Fibroblast of skin of left quadriceps (primary cell): ENCODE results near the gene GABRR1.

Experiments used
- DNase-seq, 2 experiments: peaks; one replicate each; pipeline ENCODE4 v3.0.0-alpha.2; 2013; ENCODE audit warnings: low read depth in 2 of 2

GABRR1 gene

DNA sequence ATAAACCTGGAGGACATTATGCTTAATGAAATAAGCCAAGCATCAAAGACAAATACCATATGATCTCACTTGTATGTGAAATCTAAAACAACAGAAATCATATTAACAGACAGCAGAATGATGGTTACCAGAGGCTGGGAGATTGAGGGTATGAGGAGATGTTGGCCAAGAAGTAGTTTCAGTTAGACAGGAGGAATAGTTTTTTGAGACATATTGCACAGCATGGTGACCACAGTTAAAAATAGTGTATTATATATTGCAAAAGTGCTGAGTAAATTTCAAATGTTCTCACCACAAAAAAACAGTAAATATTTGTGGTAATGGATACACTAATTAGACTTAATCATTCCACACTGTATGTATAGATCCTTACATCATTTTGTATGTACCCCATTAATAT is 1.8 kb downstream of the GABRR1 start:
- no peak for DNase-seq

DNA sequence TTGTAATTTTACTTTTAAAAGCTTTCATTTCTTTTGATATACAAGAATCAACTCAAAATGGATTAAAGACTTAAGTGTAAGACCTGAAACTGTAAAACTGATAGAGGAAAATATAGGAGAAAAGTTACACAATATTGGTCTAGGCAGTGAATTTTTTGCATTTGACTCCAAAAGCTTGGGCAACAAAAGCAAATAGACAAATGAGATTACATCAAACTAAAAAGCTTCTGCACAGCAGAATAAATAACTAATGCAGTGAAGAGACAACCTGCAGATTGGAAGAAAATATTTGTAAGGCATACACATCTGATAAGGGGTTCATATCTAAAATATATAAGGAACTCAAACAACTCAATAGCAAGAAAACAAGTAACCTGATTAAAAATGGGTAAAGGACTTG is 3.0 kb downstream of the GABRR1 start:
- DNase-seq: no peak

DNA sequence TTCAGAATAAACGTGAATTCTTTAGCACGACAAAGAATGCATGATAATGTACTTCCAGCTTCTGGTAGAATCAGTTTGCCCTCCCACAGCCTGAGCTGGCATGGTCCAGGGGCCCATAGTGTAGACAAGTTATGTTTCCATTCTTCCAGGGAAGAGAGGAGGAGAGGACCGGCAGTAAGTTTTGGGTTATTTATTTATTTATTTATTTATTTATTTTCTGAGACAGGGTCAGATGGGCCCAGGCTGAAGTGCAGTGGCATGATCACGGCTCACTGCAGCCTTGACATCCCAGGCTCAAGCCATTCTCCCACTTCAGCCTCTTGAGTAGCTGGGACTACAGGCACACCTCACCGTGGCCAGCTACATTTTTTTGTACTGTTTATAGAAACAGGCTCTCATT is 4.7 kb downstream of the GABRR1 start:
- no peak for DNase-seq

DNA sequence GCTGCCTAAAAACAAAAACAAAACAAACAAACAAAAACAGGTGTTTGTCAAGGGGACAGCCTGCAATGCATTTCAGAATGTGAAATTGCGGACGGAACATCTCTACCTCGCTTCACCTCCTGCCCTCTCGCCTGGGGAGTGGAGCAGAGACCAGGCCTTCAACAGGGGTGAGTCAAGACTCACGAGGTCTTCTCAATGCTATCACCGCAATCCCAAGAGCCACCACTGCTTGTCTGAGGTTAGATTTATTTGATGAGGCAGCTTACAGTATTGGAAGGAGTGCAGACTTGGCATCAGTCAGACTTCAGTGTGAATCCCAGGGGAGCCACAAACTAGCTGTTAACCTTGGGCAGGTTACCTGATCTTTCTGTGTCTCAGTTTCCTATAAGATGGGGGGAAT is 7.7 kb downstream of the GABRR1 start:
- DNase-seq: no peak

DNA sequence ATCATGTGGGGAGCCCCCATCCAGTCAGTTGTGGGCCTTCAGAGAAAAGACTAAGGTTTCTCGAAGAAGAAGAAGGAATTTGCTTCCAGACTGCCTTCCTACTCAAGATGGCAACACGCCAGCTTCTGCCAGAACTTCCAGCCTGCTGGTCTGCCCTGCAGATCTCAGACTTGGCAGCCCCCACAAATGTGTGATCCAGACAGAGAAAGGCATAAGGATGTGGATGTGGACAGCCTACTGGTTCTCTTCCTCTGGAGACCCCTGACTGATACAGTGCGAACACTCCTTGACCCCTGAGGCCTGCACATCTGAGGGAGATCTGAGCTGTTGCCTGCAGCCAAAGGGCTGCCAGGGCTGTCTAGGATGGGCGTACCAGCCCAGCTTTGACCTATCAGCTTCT is 8.6 kb downstream of the GABRR1 start:
- no peak for DNase-seq

DNA sequence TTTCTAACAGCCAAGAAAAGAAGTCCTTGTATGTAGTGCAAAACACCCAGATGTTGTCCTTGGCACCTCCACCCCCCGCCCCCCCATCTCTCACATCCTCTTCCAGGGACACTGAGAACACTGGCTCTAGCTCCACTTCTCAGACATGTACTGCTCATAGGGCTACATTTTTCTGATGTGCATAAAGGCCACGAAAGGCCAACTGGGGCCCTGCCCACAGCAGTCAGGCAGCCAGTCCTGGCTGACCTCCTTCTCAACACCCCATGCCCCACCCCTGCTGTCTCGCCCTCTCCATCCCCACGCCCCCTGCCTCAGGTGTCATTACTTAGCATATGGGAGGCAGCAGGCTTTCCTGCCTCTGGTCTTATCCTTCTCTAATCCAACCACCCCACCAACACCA is 11.3 kb downstream of the GABRR1 start:
- no peak for DNase-seq

DNA sequence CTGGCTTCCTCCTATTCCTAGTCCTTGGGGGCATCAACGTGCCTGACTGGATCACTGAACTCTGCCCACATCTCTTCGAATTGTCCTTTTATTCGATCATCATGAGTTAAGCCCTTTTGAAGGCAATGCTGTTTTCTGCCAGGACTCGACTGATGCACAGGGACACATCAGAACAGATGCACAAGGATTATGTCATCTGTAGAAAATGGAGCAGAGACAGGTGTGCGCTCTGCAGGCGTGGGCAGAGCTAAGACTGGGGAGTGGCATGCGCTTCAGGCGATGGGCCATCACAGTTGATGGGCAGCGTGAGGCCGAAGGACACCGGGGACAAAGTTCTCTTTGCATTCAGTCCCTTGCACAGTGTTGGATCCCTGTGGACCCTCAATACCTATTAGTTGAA is 13.1 kb downstream of the GABRR1 start:
- DNase-seq: no peak

DNA sequence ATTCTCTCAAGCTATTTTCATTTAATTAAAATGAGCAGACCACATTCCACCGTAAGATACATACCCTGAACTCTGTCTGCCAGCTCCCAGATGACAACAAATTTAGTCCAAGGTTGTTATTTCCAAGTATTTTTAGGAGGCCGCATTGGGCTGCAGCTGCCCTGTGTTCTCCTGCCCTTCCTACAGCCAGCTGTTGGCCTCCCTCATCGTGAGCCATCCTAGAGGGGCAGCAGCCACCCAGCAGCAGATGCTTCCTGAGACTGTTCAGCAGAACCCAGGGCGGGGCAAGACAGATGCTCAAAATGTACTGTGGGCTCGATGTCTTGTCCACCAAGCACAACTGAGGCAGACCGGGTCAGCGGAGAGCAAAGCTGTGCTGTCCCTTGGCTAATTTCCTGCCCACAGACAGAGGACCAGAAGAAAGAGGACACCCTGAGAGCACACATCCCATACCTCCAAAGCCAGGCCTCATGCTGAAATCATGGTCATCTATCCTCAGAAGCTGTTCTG is 16.4 kb downstream of the GABRR1 start:
- DNase-seq: no peak

DNA sequence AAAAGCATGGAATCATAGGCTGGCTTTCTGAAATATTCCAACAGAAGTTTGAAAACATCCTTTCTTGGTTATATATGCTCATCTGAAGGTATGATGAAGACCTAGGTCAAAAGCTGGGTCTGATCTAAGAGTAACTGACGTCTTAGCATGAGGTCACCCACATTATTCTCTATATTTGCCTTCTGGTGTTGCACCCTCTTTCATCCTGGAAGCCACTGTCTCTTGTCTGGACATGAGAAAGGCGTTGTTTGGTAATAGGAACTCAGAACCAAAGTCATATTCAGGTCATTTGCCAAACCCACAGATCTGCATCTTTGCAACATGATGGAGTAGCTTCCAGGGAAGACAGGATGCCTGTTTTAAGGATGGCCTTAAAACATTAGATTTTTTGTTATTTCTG is 17.6 kb downstream of the GABRR1 start:
- no peak for DNase-seq

DNA sequence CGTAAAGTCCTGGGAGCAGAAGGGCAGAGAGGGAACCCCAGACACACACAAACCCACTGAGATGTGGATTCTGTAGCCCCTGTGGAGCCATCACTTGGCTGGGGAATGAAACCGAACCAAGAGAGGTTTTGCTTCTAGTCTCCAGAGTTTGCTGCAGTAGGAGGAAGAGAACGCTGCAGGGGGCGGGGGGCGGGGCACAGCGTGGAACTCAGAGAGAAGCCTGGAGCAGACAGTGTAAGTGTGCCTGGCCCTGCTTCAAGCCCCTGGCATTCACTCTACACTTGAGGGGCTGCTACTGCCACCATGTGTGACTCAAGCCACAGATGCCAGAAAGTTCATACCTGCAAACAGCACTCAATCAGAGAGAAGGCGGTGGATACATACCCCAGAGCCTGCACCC is 18.9 kb downstream of the GABRR1 start:
- DNase-seq: no peak

DNA sequence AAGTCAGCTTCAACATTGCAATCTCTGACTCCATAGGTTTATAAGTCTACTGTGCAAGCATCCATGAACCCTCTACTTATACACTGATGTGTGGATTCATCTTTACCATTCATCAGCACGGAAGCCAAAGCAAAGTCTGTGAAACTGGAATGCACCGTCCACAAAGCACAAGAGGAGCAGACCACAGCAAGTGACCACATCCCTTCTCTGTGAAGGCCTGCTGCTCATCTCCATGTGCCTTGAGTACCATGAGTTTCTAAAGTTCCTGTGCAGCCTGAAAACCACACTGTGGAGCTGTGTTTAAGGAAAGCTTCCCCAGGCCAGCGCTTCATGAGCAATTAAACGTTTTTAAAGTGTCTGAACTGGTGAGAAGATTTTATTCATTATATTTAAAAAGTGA is 20.0 kb downstream of the GABRR1 start:
- DNase-seq: no peak

DNA sequence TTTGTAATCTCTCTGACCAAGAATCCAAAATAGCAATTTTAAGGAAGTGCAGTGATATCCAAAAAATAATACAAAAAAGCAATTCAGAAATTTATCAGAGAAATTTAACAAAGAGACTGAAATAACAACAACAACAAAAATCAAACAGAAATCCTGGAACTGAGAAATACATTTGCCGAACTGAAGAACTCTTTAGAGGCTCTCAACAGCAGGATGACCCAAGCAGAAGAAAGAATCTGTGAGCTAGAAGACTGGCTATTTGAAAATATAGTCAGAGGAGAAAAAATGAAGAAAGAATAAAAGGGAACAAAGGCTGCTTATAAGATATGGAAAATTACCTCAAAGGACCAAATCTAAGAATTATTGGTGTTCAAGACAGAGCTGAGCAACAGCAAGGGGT is 22.6 kb downstream of the GABRR1 start:
- no peak for DNase-seq

DNA sequence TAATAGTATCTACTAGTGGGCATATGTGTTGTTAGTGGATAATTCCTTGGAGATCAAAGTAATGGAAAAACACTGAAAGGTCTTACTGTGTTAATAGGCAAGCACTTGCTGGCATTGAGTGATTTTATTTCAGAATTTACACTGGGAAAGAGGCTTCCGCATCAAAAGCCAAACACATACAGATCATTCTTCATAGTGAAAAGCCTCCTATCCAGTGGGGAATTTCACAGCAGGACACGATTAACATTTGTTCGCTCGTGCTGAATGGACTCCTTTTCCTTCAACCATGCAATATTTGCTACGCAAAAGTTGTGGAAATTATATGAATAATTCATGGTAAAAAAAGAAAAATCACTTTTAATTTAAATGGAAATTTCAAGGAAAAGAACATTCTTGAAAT is 26.4 kb downstream of the GABRR1 start:
- no peak for DNase-seq

DNA sequence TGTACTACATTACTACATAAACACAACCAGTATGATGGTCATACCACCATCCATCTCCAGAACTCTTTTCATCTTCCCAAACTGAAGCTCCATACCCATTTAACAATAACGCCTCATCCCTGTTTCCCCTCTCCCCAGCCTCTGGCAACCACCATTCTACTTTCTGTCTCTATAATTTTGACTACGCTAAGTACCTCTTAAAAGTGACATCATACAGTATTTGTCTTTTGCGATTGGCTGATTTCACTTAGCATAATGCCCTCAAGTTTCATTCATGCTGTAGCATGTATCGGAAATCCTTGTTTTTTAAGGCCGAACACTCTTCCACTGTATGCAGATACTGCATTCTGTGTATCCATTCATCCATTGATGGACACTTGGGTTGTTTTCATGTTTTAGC is 29.7 kb downstream of the GABRR1 start:
- no peak for DNase-seq

DNA sequence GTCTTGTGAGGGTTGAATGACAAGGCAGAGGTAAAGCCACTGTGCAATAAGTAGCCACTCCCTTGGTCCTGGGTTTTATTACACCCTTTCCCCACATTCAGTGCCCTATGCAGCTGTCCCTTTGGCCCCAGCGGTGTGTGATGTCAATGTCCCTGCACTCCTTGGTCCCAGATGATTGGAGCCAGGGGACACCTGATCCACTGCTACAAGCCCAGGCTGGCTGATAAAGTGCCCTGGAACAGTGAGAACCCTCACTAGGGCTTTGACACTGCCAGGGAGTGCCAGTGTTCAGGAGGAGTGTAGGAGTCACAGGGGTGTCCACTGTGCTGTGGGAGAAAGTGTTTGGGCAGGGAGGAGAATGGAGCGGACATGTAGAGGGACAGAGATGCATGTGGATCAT is 30.4 kb downstream of the GABRR1 start:
- no peak for DNase-seq

DNA sequence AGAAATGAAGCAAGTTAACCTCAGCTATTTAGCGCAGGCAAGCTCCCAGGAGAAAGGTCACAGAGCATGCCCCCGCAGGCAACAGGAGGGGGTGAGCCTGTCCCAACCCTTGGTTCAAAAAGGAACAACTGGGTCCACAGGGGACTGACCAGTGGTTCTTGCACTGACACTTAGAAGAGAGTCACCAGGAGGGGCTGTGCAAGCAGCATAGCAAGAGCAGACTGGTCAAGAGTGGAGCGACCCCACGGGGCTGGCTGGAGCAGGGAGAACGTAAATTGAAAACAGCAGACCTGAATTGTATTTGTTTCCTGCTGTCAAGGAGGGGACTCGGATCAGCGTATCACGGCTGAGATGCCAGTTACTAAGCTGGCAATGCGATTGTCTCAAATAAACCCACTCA is 32.8 kb downstream of the GABRR1 start:
- DNase-seq: no peak

DNA sequence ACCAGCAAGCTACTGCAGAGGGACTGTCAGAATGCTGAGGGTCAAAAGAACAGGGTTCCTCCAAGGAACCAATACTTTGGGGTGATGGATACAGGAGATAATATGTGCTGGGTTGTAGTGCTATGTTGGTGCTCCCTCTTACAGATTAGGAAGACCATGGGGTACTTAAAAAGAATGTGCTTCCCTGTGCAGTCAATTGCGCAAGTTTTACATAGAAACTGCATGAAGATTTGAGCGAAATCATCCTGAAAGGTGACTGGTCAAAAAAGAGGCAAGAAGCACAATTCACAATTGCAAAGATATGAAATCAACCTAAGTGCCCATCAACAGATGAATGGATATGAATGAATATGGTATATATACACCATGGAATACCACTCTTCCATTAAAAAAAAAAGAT is 33.9 kb downstream of the GABRR1 start:
- no peak for DNase-seq

DNA sequence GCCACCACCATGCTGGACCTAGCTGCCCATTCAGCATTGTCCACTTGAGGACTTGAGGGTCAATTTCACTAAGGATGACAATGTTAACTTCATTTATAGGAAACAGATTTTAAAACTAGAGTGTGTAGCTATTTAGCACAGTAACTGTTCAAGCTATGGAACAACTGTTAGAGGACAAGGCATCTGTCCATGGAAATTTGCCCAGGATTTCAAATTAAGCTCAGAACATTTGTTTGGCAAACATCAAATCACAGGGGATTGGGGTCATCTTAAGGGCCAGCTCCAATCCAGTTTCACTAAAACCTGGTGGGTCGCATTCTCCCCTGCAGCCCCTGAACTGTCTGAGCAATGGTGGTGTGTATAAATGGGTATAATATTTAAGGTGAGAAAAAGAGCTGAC is 36.2 kb downstream of the GABRR1 start:
- no peak for DNase-seq

DNA sequence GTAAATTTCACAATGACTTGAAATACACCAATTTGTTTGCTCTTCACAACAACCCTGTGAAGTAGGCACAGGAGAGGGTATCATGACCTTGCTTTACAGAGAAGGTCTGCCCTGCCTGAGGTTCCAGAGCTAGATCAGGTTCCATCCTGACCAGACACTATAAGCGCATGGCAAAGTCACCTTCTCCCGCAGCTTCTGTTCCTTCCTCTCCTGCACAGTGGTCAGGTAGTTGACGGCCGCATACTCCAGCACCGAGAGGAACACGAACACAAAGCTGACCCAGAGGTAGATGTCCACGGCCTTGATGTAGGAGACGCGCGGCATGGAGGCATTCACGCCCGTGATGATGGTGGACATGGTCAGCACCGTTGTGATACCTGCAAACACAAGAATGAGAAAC is 37.0 kb downstream of the GABRR1 start:
- DNase-seq: no peak

DNA sequence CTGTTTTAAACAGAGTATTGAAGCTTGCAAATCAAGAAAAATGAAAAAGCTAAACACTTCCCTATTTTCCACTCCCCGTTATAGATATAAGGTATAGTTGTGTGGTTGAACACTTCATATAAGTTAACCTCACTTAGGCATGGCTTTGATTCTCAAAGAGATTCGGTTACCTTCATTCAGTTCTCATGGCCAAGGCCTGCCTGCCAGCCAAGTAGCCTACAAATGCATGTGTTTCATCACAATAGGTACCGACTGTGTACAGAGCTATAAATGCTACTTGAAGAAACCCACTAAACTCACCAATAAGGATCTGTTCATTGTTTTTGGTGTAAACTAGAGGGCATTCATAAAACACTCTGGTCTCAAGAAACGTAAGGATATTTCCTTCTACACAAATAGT is 43.5 kb downstream of the GABRR1 start:
- DNase-seq: no peak

DNA sequence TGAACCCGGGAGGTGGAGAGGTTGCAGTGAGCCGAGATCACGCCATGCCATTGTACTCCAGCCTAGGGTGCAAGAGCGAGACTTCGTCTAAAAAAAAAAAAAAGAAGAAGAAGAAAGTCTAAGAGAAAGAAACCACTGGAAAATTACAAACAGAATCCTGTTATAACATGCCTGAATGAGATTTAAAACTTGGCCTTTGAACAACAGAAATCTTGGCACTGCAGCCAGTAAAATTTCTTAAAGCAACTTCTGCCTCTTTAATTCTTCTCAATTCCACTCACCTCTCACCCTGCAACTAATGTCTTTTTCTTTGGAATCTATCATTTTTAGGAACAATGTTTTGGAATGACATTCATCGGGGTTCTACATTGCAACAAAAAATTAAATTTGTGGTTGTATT is 45.0 kb downstream of the GABRR1 start:
- no peak for DNase-seq

DNA sequence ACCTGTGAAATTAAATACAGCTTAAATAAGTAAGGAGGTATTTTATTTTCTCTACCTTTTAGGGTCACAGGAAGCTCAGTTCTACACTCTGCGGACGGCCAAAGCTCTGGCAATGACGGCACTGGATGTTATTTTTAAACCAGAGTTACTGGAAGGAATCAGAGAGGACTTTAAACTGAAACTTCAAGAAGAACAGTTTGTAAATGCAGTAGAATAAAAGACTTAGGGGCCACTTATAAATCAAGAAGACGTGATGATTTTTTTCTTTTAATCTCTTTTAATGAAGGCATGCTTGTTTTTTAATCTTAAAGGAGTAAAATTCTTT is 55.1 kb downstream of the GABRR1 start:
- no peak for DNase-seq

DNA sequence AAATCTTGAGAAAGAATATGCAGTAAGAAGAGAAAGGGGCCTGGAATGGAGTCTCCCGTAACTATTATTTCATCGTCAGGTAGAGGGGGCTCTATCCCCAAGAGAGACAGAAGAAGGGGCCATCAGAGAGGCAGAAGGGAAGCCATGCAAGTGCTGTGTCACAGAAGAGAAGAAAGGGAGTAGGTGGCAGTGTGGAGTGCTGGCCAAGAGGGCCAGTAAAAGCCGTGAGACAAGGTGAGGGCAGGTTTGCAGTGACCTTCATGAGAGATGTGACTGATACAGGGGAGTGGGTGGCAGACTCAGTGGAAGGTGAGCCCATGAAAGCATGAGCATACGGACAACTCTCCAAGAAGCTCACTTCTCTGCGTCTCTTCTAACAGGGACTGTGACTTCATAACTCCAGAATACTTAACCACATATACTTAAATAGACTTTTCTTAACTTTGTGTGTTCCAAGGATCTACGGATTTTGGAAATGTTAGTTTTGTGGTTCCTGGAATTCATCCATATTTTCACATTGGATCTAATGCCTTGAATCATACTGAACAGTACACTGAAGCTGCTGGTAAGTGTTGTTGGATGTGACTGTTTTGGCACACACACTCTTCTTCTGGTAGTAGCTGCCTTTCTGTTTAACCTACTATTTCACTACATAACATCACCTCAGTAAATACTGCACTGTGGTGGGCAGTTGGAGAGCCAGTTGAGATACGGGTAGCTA is 55.7 kb downstream of the GABRR1 start:
- DNase-seq: no peak

DNA sequence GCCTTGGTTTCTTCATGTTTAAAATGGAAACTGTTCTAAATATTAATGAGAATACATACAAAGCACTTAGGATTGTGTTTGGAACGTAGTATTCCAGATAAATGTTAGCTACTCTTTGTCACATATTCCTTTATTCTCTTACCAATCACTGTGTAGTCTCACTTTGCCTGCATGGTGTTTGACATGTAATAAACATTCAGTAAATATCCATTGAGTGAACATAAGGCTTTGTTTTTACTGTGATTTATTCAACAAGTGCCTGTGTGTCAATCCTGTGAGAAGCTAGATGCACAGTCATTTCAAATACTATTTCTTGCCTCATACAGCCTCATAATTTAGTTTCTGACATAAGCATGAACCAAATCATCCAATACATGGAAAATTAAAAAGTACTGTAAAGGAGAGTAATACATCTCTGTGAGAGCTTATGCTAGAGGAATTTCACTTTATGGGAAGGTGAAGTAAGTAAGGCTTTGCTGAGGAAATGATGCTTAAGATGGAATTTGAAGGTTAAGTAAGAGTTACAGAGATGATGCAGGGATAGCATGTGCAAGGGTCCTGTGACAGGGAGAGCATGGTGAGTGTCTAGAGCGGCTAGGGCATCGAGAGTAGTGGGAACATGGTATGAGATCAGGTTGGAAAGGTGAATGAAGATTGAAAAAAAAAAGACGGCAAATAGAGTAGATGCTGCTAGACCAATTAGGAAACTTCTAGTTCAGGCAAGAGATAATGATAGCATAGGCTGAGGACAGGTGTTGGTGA is 56.6 kb downstream of the GABRR1 start:
- DNase-seq: no peak
